Measurements from ENCODE around the gene ATG9B.

DNA sequence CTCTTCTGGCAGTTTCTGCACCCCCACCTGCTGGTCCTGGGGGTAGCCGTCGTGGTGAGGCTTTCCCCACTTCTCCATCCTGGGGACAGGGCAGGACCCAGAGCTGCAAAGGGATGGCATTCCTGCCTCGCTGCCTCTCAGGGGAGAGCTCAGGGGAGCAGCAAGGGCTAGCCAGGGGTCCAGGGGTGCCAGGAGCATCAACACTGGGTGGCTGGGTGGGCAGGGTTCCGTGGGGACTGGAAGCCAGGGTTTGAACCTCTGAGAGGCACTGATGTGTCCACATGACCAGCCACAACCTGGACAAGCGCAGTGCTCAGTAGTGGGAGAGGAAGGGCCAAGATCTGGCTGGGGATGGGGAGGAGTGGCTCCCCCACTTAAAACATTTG, 9.6 kb upstream of the ATG9B start:
- no peak for TF ChIP-seq POLR2A (IDR thresholded peaks at IDR 0.05; ENCODE audit: low read depth, low read length)
- no peak for TF ChIP-seq POLR2AphosphoS5 (IDR thresholded peaks at IDR 0.05; ENCODE audit: low read depth, low read length)
